ENCODE data around the gene LRP5. TPM values are rescaled to one million over a fixed set of nuclear protein-coding genes. Genes with fewer than 3 reads are reported as not detected.
A peak's percentile ranks its signal among the peaks of the same experiment; 100 is the strongest.
"Not testable (repeated sequence)": the region's sequence is repeated elsewhere in the genome, so short reads cannot be mapped to it uniquely, and the experiment has no call there.

LRP5 gene
- total RNA-seq, 1 donor: 3.3 TPM

DNA sequence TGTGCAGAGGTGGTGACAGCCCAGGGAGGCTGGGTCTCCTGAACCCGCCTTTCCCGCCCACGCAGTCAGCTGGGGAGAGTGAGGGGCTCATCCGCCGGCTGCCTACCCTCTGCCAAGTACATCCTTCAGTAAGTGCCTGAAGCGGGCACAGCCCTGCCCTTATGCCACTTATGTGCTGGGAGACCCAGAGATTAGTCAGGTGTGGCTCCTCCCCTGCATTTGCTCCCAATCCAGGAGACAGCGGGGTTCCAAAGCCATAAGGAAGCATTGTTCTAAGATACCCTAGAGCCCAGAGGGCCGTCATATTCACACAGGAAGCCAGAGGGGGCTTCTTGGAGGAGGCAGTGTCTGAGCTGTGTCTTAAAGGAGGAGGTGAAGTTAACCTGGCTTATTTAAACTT, 142.4 kb downstream of the LRP5 start:
- no peak overlapping the region for H3K4me3 ChIP-seq (ENCODE audit: low read depth, low read length)
- TF ChIP-seq, protein P1, sequence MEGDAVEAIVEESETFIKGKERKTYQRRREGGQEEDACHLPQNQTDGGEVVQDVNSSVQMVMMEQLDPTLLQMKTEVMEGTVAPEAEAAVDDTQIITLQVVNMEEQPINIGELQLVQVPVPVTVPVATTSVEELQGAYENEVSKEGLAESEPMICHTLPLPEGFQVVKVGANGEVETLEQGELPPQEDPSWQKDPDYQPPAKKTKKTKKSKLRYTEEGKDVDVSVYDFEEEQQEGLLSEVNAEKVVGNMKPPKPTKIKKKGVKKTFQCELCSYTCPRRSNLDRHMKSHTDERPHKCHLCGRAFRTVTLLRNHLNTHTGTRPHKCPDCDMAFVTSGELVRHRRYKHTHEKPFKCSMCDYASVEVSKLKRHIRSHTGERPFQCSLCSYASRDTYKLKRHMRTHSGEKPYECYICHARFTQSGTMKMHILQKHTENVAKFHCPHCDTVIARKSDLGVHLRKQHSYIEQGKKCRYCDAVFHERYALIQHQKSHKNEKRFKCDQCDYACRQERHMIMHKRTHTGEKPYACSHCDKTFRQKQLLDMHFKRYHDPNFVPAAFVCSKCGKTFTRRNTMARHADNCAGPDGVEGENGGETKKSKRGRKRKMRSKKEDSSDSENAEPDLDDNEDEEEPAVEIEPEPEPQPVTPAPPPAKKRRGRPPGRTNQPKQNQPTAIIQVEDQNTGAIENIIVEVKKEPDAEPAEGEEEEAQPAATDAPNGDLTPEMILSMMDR (IDR thresholded peaks at IDR 0.05; ENCODE audit: insufficient read depth, low read length): no peak
- DNase-seq (ENCODE audit: low read depth): no peak

DNA sequence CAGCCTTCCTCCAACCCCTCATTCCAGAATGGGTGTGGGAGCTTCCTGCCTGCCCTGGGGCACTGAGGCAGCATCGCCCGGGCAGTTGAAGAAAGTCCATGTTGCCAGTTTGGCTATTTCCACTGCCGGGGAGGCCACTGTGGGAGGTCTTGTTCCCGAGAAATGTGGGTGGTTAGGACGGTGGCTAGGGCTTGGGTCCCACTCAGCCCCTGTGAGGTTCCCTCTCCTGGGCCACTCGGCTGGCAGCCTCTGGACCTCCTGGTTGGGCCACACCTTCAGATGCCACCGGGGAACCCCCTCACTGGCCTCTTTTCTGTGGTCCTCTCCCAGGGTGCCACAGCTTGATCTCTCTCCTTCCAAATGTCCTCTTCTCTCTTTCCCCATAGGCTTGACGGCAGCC, 143.1 kb downstream of the LRP5 start:
- DNase-seq (ENCODE audit: low read depth): no peak
- no peak overlapping the region for H3K4me3 ChIP-seq (ENCODE audit: low read depth, low read length)

DNA sequence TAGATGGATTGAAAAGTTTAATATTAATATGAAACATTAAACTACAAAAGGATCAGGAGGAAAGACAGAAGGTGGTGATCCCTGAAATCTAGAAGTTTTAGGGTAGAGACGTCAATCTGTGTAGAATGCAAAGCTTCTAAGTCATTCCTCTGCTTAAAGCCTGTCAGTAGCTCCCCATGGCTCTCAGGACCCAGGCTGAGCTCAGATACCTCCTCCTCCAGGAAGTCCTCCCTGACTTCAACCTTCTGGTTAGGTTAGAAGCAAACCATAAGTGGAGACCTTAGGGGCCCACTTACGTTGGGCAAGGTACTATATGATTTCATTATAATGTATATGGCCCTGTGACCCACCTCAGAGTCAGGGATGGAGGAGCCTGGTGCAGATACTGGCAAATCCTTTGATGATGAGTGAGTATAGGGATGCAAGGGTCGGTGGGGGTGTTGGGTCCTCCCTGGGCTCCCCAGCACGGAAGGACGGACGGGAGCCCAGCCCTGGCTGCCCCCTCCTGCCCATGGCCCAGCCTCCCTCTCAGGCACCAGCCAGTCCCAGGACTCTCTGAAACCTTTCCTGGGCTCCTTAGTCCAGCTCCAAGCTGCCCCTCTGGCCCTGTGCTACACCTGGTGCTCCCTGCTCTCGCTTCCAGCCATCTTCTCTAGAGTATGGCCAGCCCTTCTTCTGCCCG, 145.0 kb downstream of the LRP5 start:
- no peak overlapping the region for H3K4me3 ChIP-seq (ENCODE audit: low read depth, low read length)
- no peak for DNase-seq (ENCODE audit: low read depth)
- TF ChIP-seq, protein P1 (IDR thresholded peaks at IDR 0.05; ENCODE audit: insufficient read depth, low read length): no peak

More for the DNA sequence above, 143.1 kb downstream of the LRP5 start:
- TF ChIP-seq, protein P1 (IDR thresholded peaks at IDR 0.05; ENCODE audit: insufficient read depth, low read length): no peak

DNA sequence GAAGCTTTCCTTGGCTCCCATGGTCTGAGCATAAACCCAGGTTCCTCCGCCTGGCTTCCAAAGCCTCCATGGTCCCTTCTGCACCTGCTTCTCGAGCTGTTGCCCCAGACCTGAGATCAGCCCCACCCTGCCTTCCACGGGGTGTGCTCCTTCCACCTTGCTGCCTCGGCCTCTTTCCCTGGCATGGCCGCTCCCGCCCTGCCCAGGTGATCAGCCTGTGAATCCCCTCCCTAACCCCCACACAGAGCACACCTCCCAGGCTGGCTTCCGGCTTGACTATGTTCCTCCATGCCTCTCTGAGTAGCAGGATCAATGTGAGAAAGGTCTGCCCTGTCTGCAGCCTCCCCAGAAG, 145.5 kb downstream of the LRP5 start:
- DNase-seq (ENCODE audit: low read depth): no peak
- TF ChIP-seq, protein P1 (IDR thresholded peaks at IDR 0.05; ENCODE audit: insufficient read depth, low read length): no peak
- no peak overlapping the region for H3K4me3 ChIP-seq (ENCODE audit: low read depth, low read length)

DNA sequence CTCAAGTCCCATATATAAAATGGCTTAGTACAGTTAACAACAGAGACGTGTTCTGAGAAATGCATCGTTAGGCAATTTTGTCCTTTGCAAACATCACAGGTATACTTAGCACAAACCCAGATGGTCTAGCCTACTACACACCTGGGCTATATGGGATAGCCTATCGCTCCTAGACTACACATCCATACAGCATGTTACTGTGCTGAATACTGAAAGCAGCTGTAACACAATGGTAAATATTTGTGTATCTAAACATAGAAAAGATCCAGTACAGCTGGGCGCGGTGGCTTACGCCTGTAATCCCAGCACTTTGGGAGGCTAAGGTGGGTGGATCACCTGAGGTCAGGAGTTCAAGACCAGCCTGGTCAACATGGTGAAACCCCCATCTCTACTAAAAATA, 145.9 kb downstream of the LRP5 start:
- H3K4me3 ChIP-seq (ENCODE audit: low read depth, low read length); DNase-seq (ENCODE audit: low read depth): not testable (repeated sequence)

DNA sequence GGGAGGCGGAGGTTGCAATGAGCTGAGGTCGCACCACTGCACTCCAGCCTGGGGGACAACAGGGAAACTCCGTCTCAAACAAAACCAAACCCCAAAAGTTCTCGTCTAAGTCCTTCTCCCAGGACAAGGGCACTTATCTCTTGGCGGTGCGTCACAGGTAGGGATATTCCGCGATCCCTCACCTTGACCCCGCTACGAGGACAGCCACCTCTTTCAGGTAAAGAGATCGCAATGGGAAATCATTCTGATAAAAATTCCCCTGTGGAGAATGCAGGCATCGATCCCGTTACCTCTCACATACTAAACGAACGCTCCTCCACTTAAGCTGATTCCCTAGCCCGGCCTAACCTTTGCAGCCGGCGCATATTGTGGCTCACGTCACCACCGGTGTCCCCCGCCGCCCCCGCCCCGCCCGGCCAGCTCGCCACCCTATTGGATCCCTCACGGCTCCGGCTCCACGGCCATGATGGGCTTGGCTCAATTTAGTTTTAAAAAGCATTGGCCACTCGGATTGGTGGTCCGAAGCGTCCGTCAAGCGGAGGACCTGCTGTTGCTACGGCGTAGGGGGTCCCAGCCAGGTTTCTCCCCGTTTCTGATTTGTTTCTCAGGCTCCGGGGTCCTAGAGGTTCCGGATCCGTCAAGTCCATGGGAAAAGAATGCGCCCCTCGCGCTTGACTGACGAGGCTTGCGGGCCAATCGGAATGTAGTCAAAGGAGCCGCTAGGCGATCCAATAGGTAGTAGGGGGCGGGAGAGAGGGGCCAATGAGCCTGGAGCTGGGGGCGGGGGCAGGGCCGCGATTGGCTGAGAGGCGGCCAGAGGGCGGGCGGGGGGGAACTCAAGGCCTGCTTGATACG, 147.7 kb downstream of the LRP5 start:
- DNase-seq (ENCODE audit: low read depth): peak; percentile 99
- H3K4me3 ChIP-seq (ENCODE audit: low read depth, low read length): peak overlapping the region; percentile 78
- TF ChIP-seq, protein P1 (IDR thresholded peaks at IDR 0.05; ENCODE audit: insufficient read depth, low read length): no peak

DNA sequence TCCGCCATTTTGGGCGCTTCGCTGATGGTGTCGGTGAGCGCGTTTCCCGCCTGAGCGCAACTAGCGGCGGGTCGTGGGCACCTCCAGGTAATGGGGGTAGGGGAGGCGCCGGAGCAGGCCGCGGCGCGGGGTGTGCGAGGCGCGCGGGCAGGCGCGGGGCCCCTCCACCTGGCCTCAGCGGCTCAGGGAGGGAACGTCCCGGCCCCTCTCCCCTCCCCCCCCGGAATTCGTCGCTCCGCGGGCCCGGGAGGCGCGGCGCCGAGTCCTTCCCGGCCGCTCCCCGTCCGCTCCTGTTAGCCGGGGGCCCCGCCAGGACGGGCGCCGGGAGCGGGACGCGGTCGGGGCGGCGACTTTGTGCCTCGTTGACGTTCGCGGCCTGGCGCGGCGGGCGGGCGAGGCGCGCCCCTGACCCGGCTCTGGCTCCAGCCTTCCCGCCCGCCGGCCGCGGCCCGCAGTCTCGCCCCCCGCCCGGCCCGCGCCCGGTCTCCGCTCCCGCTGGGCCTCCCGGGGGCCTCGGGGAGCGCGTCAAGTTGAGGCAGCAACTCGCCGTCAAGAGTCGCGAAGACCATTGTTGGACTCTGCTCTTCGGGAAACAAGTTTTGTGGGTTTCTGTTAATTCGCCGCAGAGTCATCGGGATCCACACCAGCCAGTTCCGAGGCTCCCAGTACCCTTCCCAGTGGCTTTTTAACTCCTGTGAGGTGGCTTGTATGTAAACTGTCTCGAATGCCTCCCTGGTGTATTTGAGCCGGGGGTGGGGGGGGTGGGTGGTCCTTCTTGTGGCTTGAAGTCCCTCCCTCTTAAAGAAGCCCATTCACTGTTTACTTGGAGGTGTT, 148.6 kb downstream of the LRP5 start, which contains the start of gene PPP6R3:
PPP6R3 (plus strand) TSS at position 12 of the 834 bp plus-strand sequence. CDS start 76,913 bp downstream, outside the sequence.
- TF ChIP-seq, protein P1 (IDR thresholded peaks at IDR 0.05; ENCODE audit: insufficient read depth, low read length): no peak
- H3K4me3 ChIP-seq (ENCODE audit: low read depth, low read length): peak within 1 kb of the TSS; percentile 78
- DNase-seq (ENCODE audit: low read depth): no peak

All from fibroblast of the aortic adventitia (primary cell).